Tibial artery (tissue), 4 donors: ENCODE data around the gene ENDOV.

Source experiments
- DNase-seq, 2 donors: peaks; one replicate each; pipeline ENCODE4 v3.0.0-alpha.2; 2019
- H3K27ac ChIP-seq, 2 donors: fragments of 200-600 bp; sonication (generic) in 1 of 2; 1 replicate in 1 of 2; 2 replicates in 1 of 2; pipeline ENCODE4 v1.5.1; 2018 to 2019; ENCODE audit warnings: mild to moderate bottlenecking in 1 of 2
- H3K27me3 ChIP-seq, 2 donors: fragments of 200-600 bp; sonication (generic) in 1 of 2; one replicate each; pipeline versions ENCODE4 v1.5.1 to v1.6.0; 2016 to 2019
- H3K36me3 ChIP-seq, 3 donors: fragments of 200-600 bp; sonication (generic) in 2 of 3; one replicate each; pipeline ENCODE4 v1.5.1; 2016 to 2019; ENCODE audit warnings: mild to moderate bottlenecking in 2 of 3
- H3K4me1 ChIP-seq, 4 donors: fragments of 200-600 bp; sonication (generic) in 2 of 4; 1 replicate in 3 of 4; 2 replicates in 1 of 4; pipeline ENCODE4 v1.5.1; 2016 to 2019
- H3K4me3 ChIP-seq, 2 donors: fragments of 200-600 bp; sonication (generic) in 1 of 2; 1 replicate in 1 of 2; 2 replicates in 1 of 2; pipeline ENCODE4 v1.5.1; 2018 to 2019; ENCODE audit warnings: mild to moderate bottlenecking in 2 of 2
- H3K9me3 ChIP-seq, 3 donors: fragments of 200-600 bp; sonication (generic) in 1 of 3; one replicate each; pipeline ENCODE4 v1.5.1; 2016 to 2019
- CTCF ChIP-seq, 2 experiments: fragments of 200-600 bp in 1 of 2; fragments of 450-650 bp in 1 of 2; IDR thresholded peaks; one replicate each; pipeline ENCODE4 v1.5.1; 2017 to 2019; ENCODE audit warnings: antibody characterized with exemption in 2 of 2, mild to moderate bottlenecking in 1 of 2, moderate library complexity in 1 of 2
- intact Hi-C: fragments of 100-400 bp; cut with DNase I; formaldehyde crosslinking; loops from one replicate; pipeline ENCODE4 v1.15.0; 2023; ENCODE audit warnings: low total_unique reads

Gene ENDOV

GRCh38 chr17:80481284-80482057, 66.5 kb downstream of the ENDOV start:
- DNase-seq = no peak
- H3K27ac ChIP-seq = no peak overlapping the region
- peaks cover 4 to 27% (median 24%) of the 10 kb centered on the region in 4 donors for H3K4me1 ChIP-seq
- no peak overlapping the region for H3K4me3 ChIP-seq
- intact Hi-C loops = no loop called here
- no peak for TF ChIP-seq CTCF (IDR thresholded peaks at IDR 0.05)
- H3K27me3 ChIP-seq = peaks cover 34 to 100% of the 10 kb centered on the region in 2 donors
- no peaks in the 10 kb centered on the region for H3K9me3 ChIP-seq
- no peaks in the 10 kb centered on the region for H3K36me3 ChIP-seq

DNA sequence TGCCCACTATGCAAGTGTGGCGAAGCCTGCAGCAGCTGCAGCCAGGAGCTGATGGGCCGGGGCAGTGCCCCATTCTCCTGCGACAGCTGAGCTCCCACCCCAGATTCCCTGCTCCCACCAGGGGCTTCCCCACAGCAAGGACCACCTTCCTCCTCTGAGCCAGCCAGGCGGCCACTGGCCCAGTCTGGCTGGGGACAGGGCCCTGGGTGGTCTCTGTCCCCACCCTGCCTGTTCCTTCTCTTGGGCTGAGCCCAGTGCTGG, 67.0 kb downstream of the ENDOV start:
- no peak for DNase-seq
- Histone ChIP-seq H3K27me3 (peaks cover 34 to 100% of the 10 kb centered on the region in 2 donors), H3K4me1 (peaks cover 4 to 22% (median 19%) of the 10 kb centered on the region in 4 donors), H3K4me3 (no peak overlapping the region), H3K27ac (no peak overlapping the region), H3K36me3 (no peaks in the 10 kb centered on the region), H3K9me3 (no peaks in the 10 kb centered on the region)
- intact Hi-C loops = no loop called here
- TF ChIP-seq CTCF (IDR thresholded peaks at IDR 0.05) = no peak

DNA sequence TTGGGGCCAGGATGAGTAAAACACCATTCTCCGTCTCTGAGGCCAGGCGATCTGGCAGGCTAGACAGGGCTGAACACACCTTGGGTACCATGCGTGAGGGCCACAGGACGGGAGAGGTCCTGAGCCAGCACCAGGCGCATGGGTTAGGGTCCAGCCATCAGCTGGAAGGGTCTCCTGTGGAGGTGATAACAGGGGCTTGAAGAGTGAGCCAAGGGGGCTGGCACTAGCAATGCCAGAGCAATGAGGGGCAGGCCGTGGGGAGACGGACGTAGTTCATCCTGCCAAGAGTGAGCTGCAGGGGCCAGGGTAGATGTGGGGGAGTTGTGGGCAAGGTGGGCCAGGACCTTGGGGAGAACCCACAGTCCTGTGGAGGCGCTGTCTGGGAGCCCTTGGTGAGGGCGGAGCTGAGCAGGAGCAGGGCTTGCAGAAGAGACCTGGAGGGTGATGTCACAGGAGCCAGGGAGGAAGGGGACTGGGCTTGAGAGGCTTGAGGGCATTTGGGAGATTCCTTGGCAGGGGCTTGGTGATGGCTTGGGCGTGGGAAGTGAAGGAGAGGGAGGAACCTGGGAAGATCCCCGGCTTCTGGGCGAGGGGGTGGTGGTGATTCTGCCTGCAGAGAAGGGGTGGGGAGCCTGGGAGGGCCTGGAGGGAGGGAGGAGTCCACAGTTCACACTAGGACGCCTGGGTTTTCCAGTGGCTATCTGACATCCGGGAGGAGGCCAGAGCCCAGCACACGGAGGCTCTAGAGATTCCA, 67.8 kb downstream of the ENDOV start:
- TF ChIP-seq CTCF (IDR thresholded peaks at IDR 0.05) = no peak
- Histone ChIP-seq H3K9me3 (peaks cover 0 to 4% (median 0%) of the 10 kb centered on the region in 3 donors), H3K27ac (no peak overlapping the region), H3K27me3 (peaks cover 27 to 100% of the 10 kb centered on the region in 2 donors), H3K4me3 (no peak overlapping the region), H3K36me3 (no peaks in the 10 kb centered on the region), H3K4me1 (peaks cover 4 to 15% (median 12%) of the 10 kb centered on the region in 4 donors)
- intact Hi-C loops = no loop called here
- DNase-seq = no peak

GRCh38 chr17:80485846-80486245, 70.9 kb downstream of the ENDOV start:
- Histone ChIP-seq H3K36me3 (no peaks in the 10 kb centered on the region), H3K9me3 (peaks cover 0 to 4% (median 0%) of the 10 kb centered on the region in 3 donors), H3K27ac (no peak overlapping the region), H3K4me3 (no peak overlapping the region), H3K4me1 (no peaks in the 10 kb centered on the region), H3K27me3 (peaks cover 5 to 80% of the 10 kb centered on the region in 2 donors)
- TF ChIP-seq CTCF (IDR thresholded peaks at IDR 0.05) = no peak
- intact Hi-C loops = no loop called here
- no peak for DNase-seq

GRCh38 chr17:80486692-80487091, 71.7 kb downstream of the ENDOV start:
- intact Hi-C loops = no loop called here
- peaks cover 0 to 4% (median 0%) of the 10 kb centered on the region in 3 donors for H3K9me3 ChIP-seq
- no peak overlapping the region for H3K27ac ChIP-seq
- TF ChIP-seq CTCF (IDR thresholded peaks at IDR 0.05) = no peak
- H3K27me3 ChIP-seq = peaks cover 4 to 80% of the 10 kb centered on the region in 2 donors
- no peak overlapping the region for H3K4me3 ChIP-seq
- no peaks in the 10 kb centered on the region for H3K36me3 ChIP-seq
- no peaks in the 10 kb centered on the region for H3K4me1 ChIP-seq
- DNase-seq = no peak
